GM23338 (cell line): Measurements from ENCODE around the gene SAFB2. TPM values are rescaled to one million over a fixed set of nuclear protein-coding genes. Genes with fewer than 3 reads are reported as not detected.

ENCODE experiments used
- ATAC-seq: fragments of 200-7000 bp; cut with Tn5 transposase; 3 replicates; pipeline ENCODE4 v1.9.1; 2020
- DNase-seq: peaks from one replicate; pipeline ENCODE4 v3.0.0-alpha.2; 2015; ENCODE audit warnings: low spot score
- H2AFZ ChIP-seq: fragments of 200-600 bp; sonication (generic); 2 replicates; pipeline ENCODE4 v1.8.0; 2016; ENCODE audit warnings: antibody characterized with exemption, mild to moderate bottlenecking, moderate library complexity
- H3F3A ChIP-seq: fragments of 200-600 bp; sonication (generic); replicated peaks from 2 replicates; pipeline ENCODE4 v1.8.0; 2017; ENCODE audit warnings: antibody characterized with exemption, mixed run types, low read depth
- H3K27ac ChIP-seq: fragments of 200-600 bp; sonication (generic); 2 replicates; pipeline ENCODE4 v1.6.1; 2016; ENCODE audit warnings: low read depth
- H3K27me3 ChIP-seq: fragments of 200-600 bp; sonication (generic); 2 replicates; pipeline ENCODE4 v1.8.0; 2016; ENCODE audit warnings: mild to moderate bottlenecking, mixed run types, moderate library complexity; ENCODE audit not compliant: insufficient read depth
- H3K36me3 ChIP-seq: fragments of 200-600 bp; sonication (generic); 2 replicates; pipeline ENCODE4 v1.8.0; 2016; ENCODE audit warnings: mild to moderate bottlenecking; ENCODE audit not compliant: insufficient read depth
- H3K4me1 ChIP-seq: fragments of 200-600 bp; sonication (generic); 2 replicates; pipeline ENCODE4 v1.8.0; 2016; ENCODE audit warnings: mild to moderate bottlenecking, moderate library complexity; ENCODE audit not compliant: insufficient read depth
- H3K4me2 ChIP-seq: fragments of 200-600 bp; sonication (generic); 2 replicates; pipeline ENCODE4 v1.7.1; 2017; ENCODE audit warnings: mixed run types
- H3K4me3 ChIP-seq: fragments of 200-600 bp; sonication (generic); 2 replicates; pipeline ENCODE4 v1.6.1; 2016; ENCODE audit warnings: mixed run types
- H3K79me2 ChIP-seq: fragments of 200-600 bp; sonication (generic); replicated peaks from 2 replicates; pipeline ENCODE4 v1.8.0; 2017; ENCODE audit warnings: mild to moderate bottlenecking; ENCODE audit not compliant: insufficient read depth
- H3K9me2 ChIP-seq: fragments of 200-600 bp; sonication (generic); 2 replicates; pipeline ENCODE4 v1.8.0; 2017; ENCODE audit not compliant: insufficient read depth
- H4K20me1 ChIP-seq: fragments of 200-600 bp; sonication (generic); replicated peaks from 2 replicates; pipeline ENCODE4 v1.8.0; 2017; ENCODE audit warnings: mild to moderate bottlenecking; ENCODE audit not compliant: insufficient read depth
- H3K27ac Mint-ChIP-seq: 2 replicates; pipeline ENCODE4 v1.8.0; 2020; ENCODE audit warnings: inconsistent platforms, mild to moderate bottlenecking, moderate library complexity, mixed read lengths
- H3K27me3 Mint-ChIP-seq: 3 replicates; pipeline ENCODE4 v1.8.0; 2022; ENCODE audit warnings: low read depth, mild to moderate bottlenecking, moderate library complexity, mixed read lengths, inconsistent platforms; ENCODE audit not compliant: insufficient read depth, poor library complexity
- H3K36me3 Mint-ChIP-seq: 3 replicates; pipeline ENCODE4 v1.8.0; 2021; ENCODE audit warnings: low read depth, mild to moderate bottlenecking, inconsistent platforms, moderate library complexity, mixed read lengths
- H3K4me1 Mint-ChIP-seq: 3 replicates; pipeline ENCODE4 v1.8.0; 2020; ENCODE audit warnings: mild to moderate bottlenecking, inconsistent platforms, mixed read lengths
- H3K4me3 Mint-ChIP-seq: 3 replicates; pipeline ENCODE4 v1.8.0; 2021; ENCODE audit warnings: moderate library complexity, mild to moderate bottlenecking, inconsistent platforms, mixed read lengths
- H3K9me3 Mint-ChIP-seq: 3 replicates; pipeline ENCODE4 v1.8.0; 2020; ENCODE audit warnings: moderate library complexity, mild to moderate bottlenecking, inconsistent platforms, mixed read lengths
- CREB1 ChIP-seq: fragments of 250-450 bp; sonication (Bioruptor Pico); IDR thresholded peaks from 2 replicates; pipeline ENCODE4 v1.5.0; 2020; ENCODE audit warnings: low read depth, mild to moderate bottlenecking, moderate library complexity
- CTCF ChIP-seq, 2 experiments: fragments of 200-600 bp in 1 of 2; sonication (generic) in 1 of 2; conservative IDR thresholded peaks; 2 replicates each; pipeline versions ENCODE4 v1.5.1 to v1.6.1; 2016 to 2017; ENCODE audit warnings: antibody characterized with exemption in 2 of 2, low read depth in 2 of 2, mild to moderate bottlenecking in 2 of 2, moderate library complexity in 1 of 2
- ETS1 ChIP-seq: IDR thresholded peaks from 2 replicates; pipeline ENCODE4 v1.6.1; 2016; ENCODE audit warnings: antibody characterized with exemption
- EZH2 ChIP-seq: fragments of 200-600 bp; sonication (generic); IDR thresholded peaks from one replicate; pipeline ENCODE4 v1.8.0; 2017; ENCODE audit warnings: antibody characterized with exemption, mild to moderate bottlenecking, low read depth; ENCODE audit not compliant: unreplicated experiment
- EZH2phosphoT487 ChIP-seq: fragments of 200-600 bp; sonication (generic); IDR thresholded peaks from one replicate; pipeline ENCODE4 v1.8.1; 2018; ENCODE audit warnings: antibody characterized with exemption; ENCODE audit not compliant: unreplicated experiment
- JUNB ChIP-seq: IDR thresholded peaks from one replicate; pipeline ENCODE4 v1.6.1; 2016; ENCODE audit warnings: antibody characterized with exemption; ENCODE audit not compliant: unreplicated experiment
- NANOG ChIP-seq: IDR thresholded peaks from 2 replicates; pipeline ENCODE4 v1.6.1; 2016; ENCODE audit warnings: antibody characterized with exemption, borderline replicate concordance
- POLR2AphosphoS5 ChIP-seq: IDR thresholded peaks from 2 replicates; pipeline ENCODE4 v1.6.1; 2016; ENCODE audit warnings: antibody characterized with exemption, low read depth
- REST ChIP-seq: IDR thresholded peaks from one replicate; pipeline ENCODE4 v1.6.1; 2018; ENCODE audit warnings: antibody characterized with exemption; ENCODE audit not compliant: unreplicated experiment
- STAT1 ChIP-seq: IDR thresholded peaks from one replicate; pipeline ENCODE4 v1.6.1; 2016; ENCODE audit warnings: antibody characterized with exemption; ENCODE audit not compliant: unreplicated experiment
- ZNF114 ChIP-seq: fragments of 250-450 bp; sonication (Bioruptor Pico); IDR thresholded peaks from 2 replicates; pipeline ENCODE4 v1.5.0; 2020; ENCODE audit warnings: mild to moderate bottlenecking, moderate library complexity
- ZNF331 ChIP-seq: fragments of 250-450 bp; sonication (Bioruptor Pico); IDR thresholded peaks from 2 replicates; pipeline ENCODE4 v1.5.0; 2020; ENCODE audit warnings: low read depth, mild to moderate bottlenecking, moderate library complexity
- ZNF462 ChIP-seq: fragments of 250-450 bp; sonication (Bioruptor Pico); IDR thresholded peaks from 2 replicates; pipeline ENCODE4 v1.5.0; 2020; ENCODE audit warnings: mild to moderate bottlenecking, moderate library complexity
- polyA plus RNA-seq: library from polyadenylated mRNA; unstranded; fragments of >200 nt; fragmentation: Nextera tagmentation; extraction: Ambion mirVana; gene quantifications from 2 replicates; pipeline ENCODE4 v1.2.1, GENCODE V29; 2016
- total RNA-seq: library from RNA; depleted of rRNA; stranded (reverse); fragments of >200 nt; shearing (Covaris generic); gene quantifications from 2 replicates; pipeline ENCODE4 v1.2.3, GENCODE V29; 2014

SAFB2 gene
- total and polyA plus RNA-seq, 2 experiments from 2014 or later: 37.7 to 102 TPM

- Histone ChIP-seq H3K36me3 (no peaks in the 10 kb centered on the region), H3K79me2 (no peaks in the 10 kb centered on the region), H3K27me3 (no peaks in the 10 kb centered on the region), H2AFZ (no peak overlapping the region), H4K20me1 (no peaks in the 10 kb centered on the region; the same call in 1 of the 2 replicates), H3K9me2 (no peaks in the 10 kb centered on the region), H3K27ac (no peak overlapping the region), H3F3A (no peaks in the 10 kb centered on the region), H3K4me1 (no peaks in the 10 kb centered on the region), H3K4me3 (no peak overlapping the region), H3K4me2 (no peak overlapping the region)
- Mint-ChIP-seq H3K27ac (no peak overlapping the region; the same call in 1 of the 2 replicates), H3K4me1 (peaks cover 15% of the 10 kb centered on the region), H3K9me3 (no peaks in the 10 kb centered on the region), H3K36me3 (no peaks in the 10 kb centered on the region), H3K27me3 (peaks cover 10% of the 10 kb centered on the region), H3K4me3 (no peak overlapping the region)
- ATAC-seq (no peak), DNase-seq (no peak)
- TF ChIP-seq ZNF114 (CRISPR knock-in tag) (no peak), ZNF331 (CRISPR knock-in tag) (no peak), JUNB (no peak), NANOG (no peak), CTCF (conservative IDR thresholded peaks at IDR 0.05; ENCODE audit: low read depth in 2 of 2) (no peak), CREB1 (CRISPR knock-in tag) (no peak), ETS1 (no peak), EZH2phosphoT487 (no peak), POLR2AphosphoS5 (no peak), STAT1 (no peak), EZH2 (no peak), ZNF462 (CRISPR knock-in tag) (no peak), REST (no peak)
Observed at GRCh38 chr19:5579697-5580096, 42.9 kb downstream of the SAFB2 start.
